Astrocyte (in vitro differentiated cells and primary cell): ENCODE results near the gene SEC24D. TPM values are rescaled to one million over a fixed set of nuclear protein-coding genes. Genes with fewer than 3 reads are reported as not detected.
A peak's percentile ranks its signal among the peaks of the same experiment; 100 is the strongest.

Experiments
- DNase-seq: peaks from one replicate; pipeline ENCODE4 v3.0.0-alpha.2; 2010; ENCODE audit warnings: low read depth
- FAIRE-seq: peaks from 2 replicates; lab custom pipeline; 2011; peaks lifted over from hg19 to GRCh38; lab: Jason Lieb, UNC
- H2AFZ ChIP-seq: 2 replicates; pipeline ENCODE4 v1.6.0; 2012; ENCODE audit warnings: low read depth, low read length, inconsistent platforms
- H3K27ac ChIP-seq: 2 replicates; pipeline ENCODE4 v1.5.1; 2011; ENCODE audit warnings: low read depth, low read length, inconsistent platforms
- H3K27me3 ChIP-seq: 2 replicates; pipeline ENCODE4 v1.6.0; 2011; ENCODE audit warnings: low read length, inconsistent platforms; ENCODE audit not compliant: insufficient read depth
- H3K36me3 ChIP-seq: 2 replicates; pipeline ENCODE4 v1.5.1; 2011; ENCODE audit warnings: low read length, inconsistent platforms; ENCODE audit not compliant: insufficient read depth
- H3K4me1 ChIP-seq: 2 replicates; pipeline ENCODE4 v1.5.1; 2011; ENCODE audit warnings: low read length, inconsistent platforms; ENCODE audit not compliant: insufficient read depth
- H3K4me2 ChIP-seq: 2 replicates; pipeline ENCODE4 v1.6.0; 2012; ENCODE audit warnings: low read length, inconsistent platforms
- H3K4me3 ChIP-seq: 2 replicates; pipeline ENCODE4 v1.5.1; 2011; ENCODE audit warnings: low read depth, mild to moderate bottlenecking, low read length, inconsistent platforms; ENCODE audit not compliant: insufficient read depth
- H3K79me2 ChIP-seq: 2 replicates; pipeline ENCODE4 v1.6.0; 2012; ENCODE audit warnings: mild to moderate bottlenecking, low read length, inconsistent platforms; ENCODE audit not compliant: insufficient read depth
- H3K9ac ChIP-seq: 2 replicates; pipeline ENCODE4 v1.6.0; 2012; ENCODE audit warnings: mild to moderate bottlenecking, low read length, inconsistent platforms
- H3K9me3 ChIP-seq: 2 replicates; pipeline ENCODE4 v1.5.1; 2012; ENCODE audit warnings: low read depth, mild to moderate bottlenecking, low read length, inconsistent platforms; ENCODE audit not compliant: insufficient read depth
- H4K20me1 ChIP-seq: 2 replicates; pipeline ENCODE4 v1.6.0; 2012; ENCODE audit warnings: low read length, inconsistent platforms; ENCODE audit not compliant: insufficient read depth
- H3K27ac Mint-ChIP-seq: one replicate; pipeline ENCODE4 v1.8.0; 2021; ENCODE audit warnings: mild to moderate bottlenecking, mixed read lengths; ENCODE audit not compliant: unreplicated experiment
- H3K27me3 Mint-ChIP-seq: one replicate; pipeline ENCODE4 v1.8.0; 2021; ENCODE audit warnings: low read depth, mixed read lengths; ENCODE audit not compliant: unreplicated experiment
- H3K36me3 Mint-ChIP-seq: one replicate; pipeline ENCODE4 v1.8.0; 2021; ENCODE audit warnings: low read depth, mixed read lengths; ENCODE audit not compliant: unreplicated experiment
- H3K4me1 Mint-ChIP-seq: one replicate; pipeline ENCODE4 v1.8.0; 2021; ENCODE audit warnings: low read depth, mixed read lengths; ENCODE audit not compliant: unreplicated experiment
- H3K4me3 Mint-ChIP-seq: one replicate; pipeline ENCODE4 v1.8.0; 2021; ENCODE audit warnings: mild to moderate bottlenecking, moderate library complexity, mixed read lengths; ENCODE audit not compliant: unreplicated experiment
- H3K9me3 Mint-ChIP-seq: one replicate; pipeline ENCODE4 v1.8.0; 2021; ENCODE audit warnings: mild to moderate bottlenecking, mixed read lengths; ENCODE audit not compliant: unreplicated experiment
- EZH2 ChIP-seq: IDR thresholded peaks from 2 replicates; pipeline ENCODE4 v1.6.1; 2012; ENCODE audit warnings: mild to moderate bottlenecking, low read length, inconsistent platforms; ENCODE audit not compliant: insufficient read depth
- total RNA-seq: library from RNA; stranded (reverse); gene quantifications from 2 replicates; pipeline ENCODE4 v1.2.1, GENCODE V29; 2021
- TF ChIP-seq, protein P1 (sequence below): IDR thresholded peaks from 2 replicates; pipeline ENCODE4 v1.5.1; 2011; ENCODE audit warnings: low read depth, mild to moderate bottlenecking, inconsistent platforms, low read length, moderate library complexity; ENCODE audit not compliant: insufficient read depth

The SEC24D gene
- total RNA-seq, 1 donor from 2014 or later, result 187 TPM

DNA sequence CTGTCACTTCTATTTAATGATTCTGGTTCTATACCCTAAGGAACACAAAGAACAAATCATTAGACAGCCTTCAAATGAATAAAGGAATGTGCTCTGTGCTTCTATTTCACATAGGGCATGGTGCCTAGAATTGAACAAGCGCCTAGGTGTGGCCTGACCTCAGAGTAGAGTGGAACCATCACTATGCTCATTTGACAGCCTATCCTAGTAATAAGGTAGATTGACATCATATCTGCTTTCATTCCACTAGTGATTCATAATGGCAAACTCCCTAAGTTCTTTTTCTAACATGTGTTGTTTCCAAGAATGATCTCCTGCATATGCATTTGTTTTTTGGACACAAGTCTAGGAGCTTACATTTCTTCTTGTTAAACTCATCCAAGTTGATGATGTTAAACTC is 114.2 kb downstream of the SEC24D start:
- peaks cover 63% of the 10 kb centered on the region for H3K36me3 ChIP-seq
- no peak overlapping the region for H3K4me2 ChIP-seq
- H3K9ac ChIP-seq, result no peak overlapping the region
- no peak overlapping the region for H2AFZ ChIP-seq
- H3K36me3 Mint-ChIP-seq, result peaks cover 22% of the 10 kb centered on the region
- no peak overlapping the region for H3K27ac Mint-ChIP-seq
- H3K79me2 ChIP-seq, result peaks cover 10% of the 10 kb centered on the region
- H3K4me3 Mint-ChIP-seq, result no peak overlapping the region
- FAIRE-seq (no peak), DNase-seq (no peak)
- peaks cover 3% of the 10 kb centered on the region for H3K9me3 Mint-ChIP-seq
- H4K20me1 ChIP-seq, result peaks cover 22% of the 10 kb centered on the region
- H3K4me1 Mint-ChIP-seq, result peaks cover 10% of the 10 kb centered on the region
- no peak overlapping the region for H3K27ac ChIP-seq
- no peak overlapping the region for H3K4me3 ChIP-seq
- H3K27me3 Mint-ChIP-seq, result no peaks in the 10 kb centered on the region
- H3K27me3 ChIP-seq, result no peaks in the 10 kb centered on the region
- no peaks in the 10 kb centered on the region for H3K4me1 ChIP-seq
- TF ChIP-seq, protein P1, sequence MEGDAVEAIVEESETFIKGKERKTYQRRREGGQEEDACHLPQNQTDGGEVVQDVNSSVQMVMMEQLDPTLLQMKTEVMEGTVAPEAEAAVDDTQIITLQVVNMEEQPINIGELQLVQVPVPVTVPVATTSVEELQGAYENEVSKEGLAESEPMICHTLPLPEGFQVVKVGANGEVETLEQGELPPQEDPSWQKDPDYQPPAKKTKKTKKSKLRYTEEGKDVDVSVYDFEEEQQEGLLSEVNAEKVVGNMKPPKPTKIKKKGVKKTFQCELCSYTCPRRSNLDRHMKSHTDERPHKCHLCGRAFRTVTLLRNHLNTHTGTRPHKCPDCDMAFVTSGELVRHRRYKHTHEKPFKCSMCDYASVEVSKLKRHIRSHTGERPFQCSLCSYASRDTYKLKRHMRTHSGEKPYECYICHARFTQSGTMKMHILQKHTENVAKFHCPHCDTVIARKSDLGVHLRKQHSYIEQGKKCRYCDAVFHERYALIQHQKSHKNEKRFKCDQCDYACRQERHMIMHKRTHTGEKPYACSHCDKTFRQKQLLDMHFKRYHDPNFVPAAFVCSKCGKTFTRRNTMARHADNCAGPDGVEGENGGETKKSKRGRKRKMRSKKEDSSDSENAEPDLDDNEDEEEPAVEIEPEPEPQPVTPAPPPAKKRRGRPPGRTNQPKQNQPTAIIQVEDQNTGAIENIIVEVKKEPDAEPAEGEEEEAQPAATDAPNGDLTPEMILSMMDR, result no peak
- TF ChIP-seq EZH2, result no peak
- H3K9me3 ChIP-seq, result no peaks in the 10 kb centered on the region

DNA sequence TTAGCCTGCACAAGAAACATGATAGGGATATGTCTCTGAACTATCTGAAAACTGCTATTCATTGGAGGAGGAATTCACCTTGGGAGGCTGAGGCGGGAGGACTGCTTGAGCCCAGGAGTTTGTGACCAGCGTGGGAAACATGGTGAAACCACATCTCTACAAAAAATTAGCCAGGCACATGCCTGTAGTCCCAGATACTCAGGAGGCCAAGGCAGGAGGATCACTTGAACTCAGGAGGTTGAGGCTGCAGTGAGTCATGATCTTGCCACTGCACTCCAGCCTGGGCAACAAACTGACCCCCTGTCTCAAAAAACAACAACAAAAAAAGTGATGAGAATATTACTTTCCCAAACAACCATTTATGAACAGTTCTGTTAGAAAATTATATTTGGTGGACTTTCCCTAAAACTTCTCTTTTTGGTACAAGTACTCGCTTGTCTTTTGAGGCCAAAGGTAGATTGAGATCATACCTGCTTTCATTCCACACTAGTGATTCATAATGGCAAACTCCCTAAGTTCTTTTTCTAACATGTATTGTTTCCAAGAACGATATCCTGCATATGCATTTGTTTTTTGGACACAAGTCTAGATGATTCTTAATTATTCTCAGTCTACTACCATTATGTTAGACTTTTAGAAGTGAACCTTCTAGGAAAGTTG is 117.3 kb downstream of the SEC24D start:
- FAIRE-seq, result peak; percentile 9

GRCh38 chr4:118716304-118716703 is 119.6 kb downstream of the SEC24D start:
- peaks cover 3% of the 10 kb centered on the region for H3K9me3 Mint-ChIP-seq
- DNase-seq (no peak), FAIRE-seq (no peak)
- no peak overlapping the region for H3K4me2 ChIP-seq
- H2AFZ ChIP-seq, result no peak overlapping the region
- H3K4me3 ChIP-seq, result no peak overlapping the region
- H3K9ac ChIP-seq, result no peak overlapping the region
- peaks cover 12% of the 10 kb centered on the region for H3K4me1 Mint-ChIP-seq
- no peaks in the 10 kb centered on the region for H3K4me1 ChIP-seq
- no peaks in the 10 kb centered on the region for H3K27me3 ChIP-seq
- H3K27ac Mint-ChIP-seq, result no peak overlapping the region
- peaks cover 14% of the 10 kb centered on the region for H3K36me3 Mint-ChIP-seq
- no peak overlapping the region for H3K27ac ChIP-seq
- no peak for TF ChIP-seq EZH2
- TF ChIP-seq, protein P1, result no peak
- H4K20me1 ChIP-seq, result peaks cover 6% of the 10 kb centered on the region
- no peaks in the 10 kb centered on the region for H3K27me3 Mint-ChIP-seq
- H3K9me3 ChIP-seq, result no peaks in the 10 kb centered on the region
- H3K79me2 ChIP-seq, result no peaks in the 10 kb centered on the region
- no peak overlapping the region for H3K4me3 Mint-ChIP-seq
- H3K36me3 ChIP-seq, result peaks cover 20% of the 10 kb centered on the region

More for the DNA sequence above, 117.3 kb downstream of the SEC24D start:
- Histone ChIP-seq H3K79me2 (no peaks in the 10 kb centered on the region), H3K4me2 (no peak overlapping the region), H3K27me3 (no peaks in the 10 kb centered on the region), H3K4me3 (no peak overlapping the region), H4K20me1 (peaks cover 6% of the 10 kb centered on the region), H3K9me3 (no peaks in the 10 kb centered on the region), H3K4me1 (no peaks in the 10 kb centered on the region), H3K27ac (no peak overlapping the region), H3K36me3 (peaks cover 37% of the 10 kb centered on the region), H3K9ac (no peak overlapping the region), H2AFZ (no peak overlapping the region)
- Mint-ChIP-seq H3K4me1 (peaks cover 8% of the 10 kb centered on the region), H3K9me3 (peaks cover 3% of the 10 kb centered on the region), H3K36me3 (peaks cover 14% of the 10 kb centered on the region), H3K27me3 (no peaks in the 10 kb centered on the region), H3K27ac (no peak overlapping the region), H3K4me3 (no peak overlapping the region)
- no peak for DNase-seq
- TF ChIP-seq, protein P1, result no peak
